Measurements from ENCODE around the gene ALDH9A1.

DNA sequence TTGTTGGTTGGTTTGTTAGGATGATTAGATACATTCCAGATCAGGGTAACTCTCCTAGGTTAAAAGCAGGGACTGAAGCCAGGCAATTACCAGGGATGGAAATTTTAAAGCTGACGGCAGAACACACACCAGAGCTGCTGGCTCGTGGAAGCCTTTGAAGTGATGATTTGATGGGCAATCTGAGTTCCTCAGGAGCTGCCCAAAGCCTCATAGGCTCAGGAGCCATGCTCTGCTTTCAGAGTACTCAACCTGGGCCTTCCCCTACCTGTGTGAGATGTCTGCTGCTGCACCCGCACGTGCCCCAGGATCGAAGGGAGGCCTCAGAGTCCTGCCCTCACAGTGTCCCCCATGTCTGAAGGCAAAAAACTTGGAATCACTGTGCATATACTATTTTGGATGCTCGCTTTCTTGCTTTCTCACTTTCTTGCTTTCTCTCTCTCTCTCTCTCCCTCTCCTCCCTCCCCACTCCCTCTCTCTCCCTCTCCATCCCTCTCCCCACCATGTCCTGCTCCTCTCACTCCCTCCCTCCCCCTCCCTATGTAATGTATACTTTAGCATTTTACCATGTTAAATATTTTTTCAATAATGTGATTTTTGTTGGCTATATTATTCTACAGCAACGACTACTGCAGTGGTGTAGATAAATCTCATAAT, 49.3 kb downstream of the ALDH9A1 start:
- TF ChIP-seq, protein P1, sequence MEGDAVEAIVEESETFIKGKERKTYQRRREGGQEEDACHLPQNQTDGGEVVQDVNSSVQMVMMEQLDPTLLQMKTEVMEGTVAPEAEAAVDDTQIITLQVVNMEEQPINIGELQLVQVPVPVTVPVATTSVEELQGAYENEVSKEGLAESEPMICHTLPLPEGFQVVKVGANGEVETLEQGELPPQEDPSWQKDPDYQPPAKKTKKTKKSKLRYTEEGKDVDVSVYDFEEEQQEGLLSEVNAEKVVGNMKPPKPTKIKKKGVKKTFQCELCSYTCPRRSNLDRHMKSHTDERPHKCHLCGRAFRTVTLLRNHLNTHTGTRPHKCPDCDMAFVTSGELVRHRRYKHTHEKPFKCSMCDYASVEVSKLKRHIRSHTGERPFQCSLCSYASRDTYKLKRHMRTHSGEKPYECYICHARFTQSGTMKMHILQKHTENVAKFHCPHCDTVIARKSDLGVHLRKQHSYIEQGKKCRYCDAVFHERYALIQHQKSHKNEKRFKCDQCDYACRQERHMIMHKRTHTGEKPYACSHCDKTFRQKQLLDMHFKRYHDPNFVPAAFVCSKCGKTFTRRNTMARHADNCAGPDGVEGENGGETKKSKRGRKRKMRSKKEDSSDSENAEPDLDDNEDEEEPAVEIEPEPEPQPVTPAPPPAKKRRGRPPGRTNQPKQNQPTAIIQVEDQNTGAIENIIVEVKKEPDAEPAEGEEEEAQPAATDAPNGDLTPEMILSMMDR (IDR thresholded peaks at IDR 0.05) = no peak
- TF ChIP-seq, protein P2, sequence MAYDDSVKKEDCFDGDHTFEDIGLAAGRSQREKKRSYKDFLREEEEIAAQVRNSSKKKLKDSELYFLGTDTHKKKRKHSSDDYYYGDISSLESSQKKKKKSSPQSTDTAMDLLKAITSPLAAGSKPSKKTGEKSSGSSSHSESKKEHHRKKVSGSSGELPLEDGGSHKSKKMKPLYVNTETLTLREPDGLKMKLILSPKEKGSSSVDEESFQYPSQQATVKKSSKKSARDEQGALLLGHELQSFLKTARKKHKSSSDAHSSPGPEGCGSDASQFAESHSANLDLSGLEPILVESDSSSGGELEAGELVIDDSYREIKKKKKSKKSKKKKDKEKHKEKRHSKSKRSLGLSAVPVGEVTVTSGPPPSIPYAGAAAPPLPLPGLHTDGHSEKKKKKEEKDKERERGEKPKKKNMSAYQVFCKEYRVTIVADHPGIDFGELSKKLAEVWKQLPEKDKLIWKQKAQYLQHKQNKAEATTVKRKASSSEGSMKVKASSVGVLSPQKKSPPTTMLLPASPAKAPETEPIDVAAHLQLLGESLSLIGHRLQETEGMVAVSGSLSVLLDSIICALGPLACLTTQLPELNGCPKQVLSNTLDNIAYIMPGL (CRISPR knock-in tag; IDR thresholded peaks at IDR 0.05; ENCODE audit: borderline replicate concordance) = no peak
- TF ChIP-seq PHF8 (IDR thresholded peaks at IDR 0.05; ENCODE audit: borderline replicate concordance, low read depth) = no peak
- TF ChIP-seq ZNF302 (CRISPR knock-in tag; IDR thresholded peaks at IDR 0.05) = no peak
- TF ChIP-seq TP53 (CRISPR knock-in tag; IDR thresholded peaks at IDR 0.05) = no peak
- TF ChIP-seq, protein P3, sequence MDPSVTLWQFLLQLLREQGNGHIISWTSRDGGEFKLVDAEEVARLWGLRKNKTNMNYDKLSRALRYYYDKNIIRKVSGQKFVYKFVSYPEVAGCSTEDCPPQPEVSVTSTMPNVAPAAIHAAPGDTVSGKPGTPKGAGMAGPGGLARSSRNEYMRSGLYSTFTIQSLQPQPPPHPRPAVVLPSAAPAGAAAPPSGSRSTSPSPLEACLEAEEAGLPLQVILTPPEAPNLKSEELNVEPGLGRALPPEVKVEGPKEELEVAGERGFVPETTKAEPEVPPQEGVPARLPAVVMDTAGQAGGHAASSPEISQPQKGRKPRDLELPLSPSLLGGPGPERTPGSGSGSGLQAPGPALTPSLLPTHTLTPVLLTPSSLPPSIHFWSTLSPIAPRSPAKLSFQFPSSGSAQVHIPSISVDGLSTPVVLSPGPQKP (IDR thresholded peaks at IDR 0.05; ENCODE audit: low read depth, low read length) = no peak
- TF ChIP-seq POLR2A (IDR thresholded peaks at IDR 0.05; ENCODE audit: low read length) = no peak
